K562 (cell line): ENCODE data around the gene TYW1B. TPM values are rescaled to one million over a fixed set of nuclear protein-coding genes. Genes with fewer than 3 reads are reported as not detected.
A peak's percentile ranks its signal among the peaks of the same experiment; 100 is the strongest.

ENCODE experiments used
- ARNT ChIP-seq, 2 experiments: fragments of 450-650 bp; IDR thresholded peaks; 2 replicates each; pipeline ENCODE4 v1.6.1; 2016; ENCODE audit warnings: mild to moderate bottlenecking in 1 of 2
- C11orf30 ChIP-seq: fragments of 450-650 bp; IDR thresholded peaks from 2 replicates; pipeline ENCODE4 v1.6.1; 2016; ENCODE audit warnings: low read depth, mild to moderate bottlenecking
- CHD2 ChIP-seq: IDR thresholded peaks from 2 replicates; pipeline ENCODE4 v1.6.1; 2011; ENCODE audit warnings: low read depth, low read length
- CREB1 ChIP-seq, 2 experiments: sonication (generic) in 1 of 2; formaldehyde crosslinking in 1 of 2; IDR thresholded peaks; 2 replicates each; pipeline versions ENCODE4 v1.6.1 to v1.8.0; 2012 to 2022; ENCODE audit warnings: inconsistent platforms in 1 of 2, mild to moderate bottlenecking in 1 of 2, missing genetic modification reagents in 1 of 2, moderate library complexity in 1 of 2
- DACH1 ChIP-seq: fragments of 450-650 bp; IDR thresholded peaks from 2 replicates; pipeline ENCODE4 v1.6.1; 2018; ENCODE audit not compliant: partially characterized antibody
- DMBX1 ChIP-seq: fragments of 250-450 bp; sonication (Bioruptor Pico); IDR thresholded peaks from 2 replicates; pipeline ENCODE4 v1.8.0; 2022; ENCODE audit warnings: inconsistent platforms, mild to moderate bottlenecking, moderate library complexity, borderline replicate concordance
- FOXM1 ChIP-seq, 2 experiments: fragments of 450-650 bp in 1 of 2; sonication (generic) in 1 of 2; formaldehyde crosslinking in 1 of 2; IDR thresholded peaks; 2 replicates each; pipeline versions ENCODE4 v1.6.1 to v1.9.0; 2017 to 2022; ENCODE audit warnings: low read depth in 2 of 2, mild to moderate bottlenecking in 2 of 2, missing genetic modification reagents in 1 of 2, moderate library complexity in 1 of 2
- HEY1 ChIP-seq: fragments of 250-450 bp; sonication (Bioruptor Pico); IDR thresholded peaks from 2 replicates; pipeline ENCODE4 v1.5.0; 2020; ENCODE audit warnings: mild to moderate bottlenecking, moderate library complexity, borderline replicate concordance
- ID3 ChIP-seq, 2 experiments: fragments of 250-450 bp in 1 of 2; fragments of 450-650 bp in 1 of 2; sonication (Bioruptor Pico) in 1 of 2; IDR thresholded peaks; 2 replicates each; pipeline versions ENCODE4 v1.6.1 to v1.8.0; 2016 to 2021; ENCODE audit warnings: mild to moderate bottlenecking in 2 of 2, moderate library complexity in 2 of 2, missing compliant biosample characterization in 1 of 2, missing genetic modification characterization in 1 of 2
- KDM1A ChIP-seq, 2 experiments: fragments of 450-650 bp; IDR thresholded peaks; 2 replicates each; pipeline ENCODE4 v1.6.1; 2016; ENCODE audit warnings: mild to moderate bottlenecking in 2 of 2
- KHSRP ChIP-seq: fragments of 450-650 bp; IDR thresholded peaks from 2 replicates; pipeline ENCODE4 v1.6.1; 2017
- LEF1 ChIP-seq: fragments of 450-650 bp; IDR thresholded peaks from 2 replicates; pipeline ENCODE4 v1.6.1; 2016; ENCODE audit warnings: mild to moderate bottlenecking
- MAFF ChIP-seq: IDR thresholded peaks from 2 replicates; pipeline ENCODE4 v1.6.1; 2012; ENCODE audit warnings: low read length, improper control_type of control experiment
- MAZ ChIP-seq, 2 experiments: fragments of 450-650 bp in 1 of 2; sonication (generic) in 1 of 2; formaldehyde crosslinking; IDR thresholded peaks in 1 of 2; conservative IDR thresholded peaks in 1 of 2; 2 replicates each; pipeline versions ENCODE4 v1.4.0 to v1.5.0; 2020; ENCODE audit warnings: mild to moderate bottlenecking in 1 of 2, missing genetic modification reagents in 1 of 2
- MCM5 ChIP-seq: fragments of 450-650 bp; IDR thresholded peaks from 2 replicates; pipeline ENCODE4 v1.6.1; 2016; ENCODE audit warnings: low read depth
- MECOM ChIP-seq: fragments of 250-450 bp; sonication (Bioruptor Pico); IDR thresholded peaks from 2 replicates; pipeline ENCODE4 v1.8.0; 2022; ENCODE audit warnings: inconsistent platforms
- MEF2A ChIP-seq: IDR thresholded peaks from 2 replicates; pipeline ENCODE4 v1.6.1; 2011; ENCODE audit warnings: low read depth, mild to moderate bottlenecking, low read length, moderate library complexity; ENCODE audit not compliant: control insufficient read depth
- PHF21A ChIP-seq: fragments of 450-650 bp; IDR thresholded peaks from 2 replicates; pipeline ENCODE4 v1.6.1; 2017; ENCODE audit warnings: low read depth, borderline replicate concordance
- PML ChIP-seq: IDR thresholded peaks from 2 replicates; pipeline ENCODE4 v1.6.1; 2012; ENCODE audit warnings: low read length, inconsistent platforms
- RNF2 ChIP-seq: sonication (generic); IDR thresholded peaks from 2 replicates; pipeline ENCODE4 v1.6.1; 2016
- SMAD4 ChIP-seq: fragments of 250-450 bp; sonication (Bioruptor Pico); conservative IDR thresholded peaks from 2 replicates; pipeline ENCODE4 v1.8.0; 2021; ENCODE audit warnings: inconsistent platforms, mild to moderate bottlenecking, moderate library complexity
- SNAPC5 ChIP-seq: fragments of 250-450 bp; sonication (Bioruptor Pico); IDR thresholded peaks from 2 replicates; pipeline ENCODE4 v1.8.0; 2021; ENCODE audit warnings: moderate library complexity, mild to moderate bottlenecking, inconsistent platforms
- SPI1 ChIP-seq: IDR thresholded peaks from 2 replicates; pipeline ENCODE4 v1.6.1; 2011; ENCODE audit warnings: low read depth, low read length, control low read depth, borderline replicate concordance
- TBP ChIP-seq: optimal IDR thresholded peaks from 2 replicates; pipeline ENCODE3; 2011; ENCODE audit warnings: low read depth, low read length, improper control_type of control experiment
- TEAD4 ChIP-seq, 2 experiments: sonication (generic) in 1 of 2; formaldehyde crosslinking in 1 of 2; IDR thresholded peaks; 2 replicates each; pipeline versions ENCODE4 v1.6.1 to v1.8.0; 2012 to 2022; ENCODE audit warnings: borderline replicate concordance in 1 of 2, inconsistent platforms in 1 of 2, low read length in 1 of 2, mild to moderate bottlenecking in 1 of 2, missing genetic modification reagents in 1 of 2
- ZC3H11A ChIP-seq: IDR thresholded peaks from 2 replicates; pipeline ENCODE4 v1.6.1; 2012; ENCODE audit warnings: low read depth, low read length, improper control_type of control experiment
- ZFP36 ChIP-seq: fragments of 150-350 bp; IDR thresholded peaks from 2 replicates; pipeline ENCODE4 v1.6.1; 2018; ENCODE audit warnings: low read length, low read depth; ENCODE audit not compliant: partially characterized antibody
- ZNF444 ChIP-seq: fragments of 250-450 bp; sonication (Bioruptor Pico); IDR thresholded peaks from 2 replicates; pipeline ENCODE4 v1.4.0; 2020; ENCODE audit warnings: mild to moderate bottlenecking, moderate library complexity
- ZNF740 ChIP-seq, 3 experiments: fragments of 200-800 bp in 1 of 3; sonication (Bioruptor generic) in 1 of 3; sonication (generic) in 1 of 3; formaldehyde crosslinking in 1 of 3; IDR thresholded peaks; 2 replicates each; pipeline versions ENCODE4 v1.6.1 to v1.8.0; 2016 to 2022; ENCODE audit warnings: mild to moderate bottlenecking in 2 of 3, missing compliant biosample characterization in 2 of 3, missing genetic modification characterization in 2 of 3, missing genetic modification reagents in 1 of 3
- ZNF785 ChIP-seq: fragments of 250-450 bp; sonication (Bioruptor Pico); IDR thresholded peaks from 2 replicates; pipeline ENCODE4 v1.4.0; 2020; ENCODE audit warnings: mild to moderate bottlenecking
- polyA plus RNA-seq, 8 experiments: library from polyadenylated mRNA; depleted of rRNA in 4 of 8; stranded (reverse) in 5 of 8; unstranded in 3 of 8; fragments of >200 nt; fragmentation: Nextera tagmentation in 2 of 8; fragmentation: Illumina TruSeq in 1 of 8; extraction: Ambion mirVana in 2 of 8; extraction: Trizol in 1 of 8; gene quantifications; 2 replicates each; pipeline versions ENCODE4 v1.2.1 to v1.2.3, GENCODE V29; 2011 to 2014; ENCODE audit warnings: inconsistent platforms in 1 of 8, missing spikeins in 1 of 8
- total RNA-seq, 7 experiments: library from RNA; depleted of rRNA in 6 of 7; stranded (reverse); fragments of >200 nt in 6 of 7; fragmentation: Illumina TruSeq in 2 of 7; extraction: Trizol in 2 of 7; gene quantifications; 2 replicates each; pipeline versions ENCODE4 v1.2.1 to v1.2.3, GENCODE V29; 2011 to 2021; ENCODE audit warnings: low replicate concordance in 1 of 7

Gene TYW1B
- total and polyA plus RNA-seq, 9 of the 15 experiments (the other 6 are each of a cell fraction or from before 2014, with no cell fraction given) = 5.8 to 14.7 (median 9.8) TPM

GRCh38 chr7:72710983-72711382, 117.0 kb downstream of the TYW1B start (continued):
- peak; percentile 60 for TF ChIP-seq CREB1 (IDR thresholded peaks at IDR 0.05)
- no peak for TF ChIP-seq CREB1 (CRISPR knock-in tag; IDR thresholded peaks at IDR 0.05)
- TF ChIP-seq TBP = no peak
- peak; percentile 87; the same call in 1 of the 2 replicates for TF ChIP-seq DMBX1 (CRISPR knock-in tag)
- peak; percentile 94 for TF ChIP-seq PML
- TF ChIP-seq MCM5 = no peak
- 0 out of 2 replicates have a peak, but pooled peaks have one; percentile 0 for TF ChIP-seq SPI1
- peak; percentile 83 for TF ChIP-seq MEF2A
- peak; percentile 93 for TF ChIP-seq DACH1
- peak; percentile 80 for TF ChIP-seq MECOM
- TF ChIP-seq ZFP36 = peak; percentile 26
- no peak for TF ChIP-seq CHD2
- TF ChIP-seq TEAD4 (IDR thresholded peaks at IDR 0.05; ENCODE audit: low read length) = peak; percentile 97
- no peak for TF ChIP-seq TEAD4 (CRISPR knock-in tag; IDR thresholded peaks at IDR 0.05; ENCODE audit: borderline replicate concordance)
- peak; percentile 93 to 98 for TF ChIP-seq ARNT (IDR thresholded peaks at IDR 0.05)
- TF ChIP-seq ZNF444 = no peak
- peak in 1 of 2 experiments; percentile 50; a peak in 2 of 4 replicates for TF ChIP-seq MAZ (CRISPR knock-in tag; conservative IDR thresholded peaks at IDR 0.05 in 1 of 2, IDR thresholded peaks at IDR 0.05 in 1 of 2)
- TF ChIP-seq ID3 (CRISPR knock-in tag; IDR thresholded peaks at IDR 0.05) = no peak
- peak; percentile 74; the same call in 1 of the 2 replicates for TF ChIP-seq ID3 (tag; IDR thresholded peaks at IDR 0.05)
- no peak for TF ChIP-seq ZNF740 (CRISPR knock-in tag; IDR thresholded peaks at IDR 0.05)
- TF ChIP-seq ZNF740 (tag; IDR thresholded peaks at IDR 0.05) = no peak
- TF ChIP-seq SNAPC5 (CRISPR knock-in tag) = no peak
- TF ChIP-seq PHF21A = peak; percentile 75; the same call in 1 of the 2 replicates
- TF ChIP-seq MAFF = peak; percentile 50; the same call in 1 of the 2 replicates
- TF ChIP-seq RNF2 = peak; percentile 73; the same call in 1 of the 2 replicates
- 0 out of 2 replicates have a peak, but pooled peaks have one; percentile 19 for TF ChIP-seq C11orf30
- peak; percentile 89 for TF ChIP-seq LEF1
- peak; percentile 63; the same call in 1 of the 2 replicates for TF ChIP-seq KHSRP
- TF ChIP-seq FOXM1 (IDR thresholded peaks at IDR 0.05; ENCODE audit: low read depth) = peak; percentile 89
- TF ChIP-seq FOXM1 (CRISPR knock-in tag; IDR thresholded peaks at IDR 0.05; ENCODE audit: low read depth) = no peak
- TF ChIP-seq KDM1A (IDR thresholded peaks at IDR 0.05) = peak; percentile 99
- peak; percentile 98 for TF ChIP-seq SMAD4
- no peak for TF ChIP-seq HEY1 (CRISPR knock-in tag)
- TF ChIP-seq ZC3H11A = no peak
- no peak for TF ChIP-seq ZNF785 (CRISPR knock-in tag)
